Fibroblast of gingiva (primary cell): ENCODE results near the gene TCP10L.
"Not testable (repeated sequence)": the region's sequence is repeated elsewhere in the genome, so short reads cannot be mapped to it uniquely, and the experiment has no call there.

Source experiments
- DNase-seq: peaks from one replicate; pipeline ENCODE4 v3.0.0-alpha.2; 2011; ENCODE audit warnings: low read depth

TCP10L gene

GRCh38 chr21:32554832-32555638 lies 30.3 kb downstream of the TCP10L start:
- DNase-seq: peak; percentile 31

- DNase-seq: no peak
These were observed 35.4 kb downstream of the TCP10L start for GRCh38 chr21:32549886-32550285.

- no peak for DNase-seq
These were observed 35.9 kb downstream of the TCP10L start for GRCh38 chr21:32549440-32549839.

GRCh38 chr21:32548978-32549377 lies 36.3 kb downstream of the TCP10L start:
- no peak for DNase-seq

- DNase-seq: no peak
These were observed 38.3 kb downstream of the TCP10L start for GRCh38 chr21:32547018-32547417.

GRCh38 chr21:32545948-32546441 lies 39.3 kb downstream of the TCP10L start:
- DNase-seq: no peak

- no peak for DNase-seq
These were observed 40.6 kb downstream of the TCP10L start for GRCh38 chr21:32544697-32545096.

GRCh38 chr21:32543975-32544374 lies 41.3 kb downstream of the TCP10L start:
- no peak for DNase-seq

- DNase-seq: not testable (repeated sequence)
These were observed 42.3 kb downstream of the TCP10L start for GRCh38 chr21:32543056-32543455.

- no peak for DNase-seq
These were observed 45.9 kb downstream of the TCP10L start for GRCh38 chr21:32539378-32539777.

GRCh38 chr21:32538147-32538792 lies 47.1 kb downstream of the TCP10L start:
- no peak for DNase-seq

- no peak for DNase-seq
These were observed 47.8 kb downstream of the TCP10L start for GRCh38 chr21:32537569-32537881.

GRCh38 chr21:32535612-32536011 lies 49.7 kb downstream of the TCP10L start:
- DNase-seq: no peak

GRCh38 chr21:32534113-32534512 lies 51.2 kb downstream of the TCP10L start:
- no peak for DNase-seq

- no peak for DNase-seq
These were observed 51.7 kb downstream of the TCP10L start for GRCh38 chr21:32533611-32534010.

- DNase-seq: no peak
These were observed 52.3 kb downstream of the TCP10L start for GRCh38 chr21:32533053-32533452.

GRCh38 chr21:32532636-32533035 lies 52.7 kb downstream of the TCP10L start:
- no peak for DNase-seq

GRCh38 chr21:32531561-32531960 lies 53.8 kb downstream of the TCP10L start:
- DNase-seq: not testable (repeated sequence)

- DNase-seq: not testable (repeated sequence)
These were observed 54.5 kb downstream of the TCP10L start for GRCh38 chr21:32530809-32531208.

- no peak for DNase-seq
These were observed 55.6 kb downstream of the TCP10L start for GRCh38 chr21:32529679-32530078.

- no peak for DNase-seq
These were observed 60.0 kb downstream of the TCP10L start for GRCh38 chr21:32525282-32525681.

GRCh38 chr21:32523988-32524719 lies 61.2 kb downstream of the TCP10L start:
- peak; percentile 53 for DNase-seq
